GM19025 (cell line): ENCODE measurements around the gene MCHR2.
"Not testable (repeated sequence)": the region's sequence is repeated elsewhere in the genome, so short reads cannot be mapped to it uniquely, and the experiment has no call there.

ENCODE experiments used
- ATAC-seq: cut with Tn5 transposase; IDR thresholded peaks from one replicate; pipeline ENCODE4 v1.9.1; 2021; ENCODE audit warnings: mild to moderate bottlenecking, low read depth, moderate library complexity; ENCODE audit not compliant: unreplicated experiment

The MCHR2 gene

GRCh38 chr6:99993533-99994251 is at the start of gene MCHR2:
MCHR2 (minus strand) TSS chr6:99994223; CDS start chr6:99956147, 38,076 bp downstream.
- no peak for ATAC-seq

DNA sequence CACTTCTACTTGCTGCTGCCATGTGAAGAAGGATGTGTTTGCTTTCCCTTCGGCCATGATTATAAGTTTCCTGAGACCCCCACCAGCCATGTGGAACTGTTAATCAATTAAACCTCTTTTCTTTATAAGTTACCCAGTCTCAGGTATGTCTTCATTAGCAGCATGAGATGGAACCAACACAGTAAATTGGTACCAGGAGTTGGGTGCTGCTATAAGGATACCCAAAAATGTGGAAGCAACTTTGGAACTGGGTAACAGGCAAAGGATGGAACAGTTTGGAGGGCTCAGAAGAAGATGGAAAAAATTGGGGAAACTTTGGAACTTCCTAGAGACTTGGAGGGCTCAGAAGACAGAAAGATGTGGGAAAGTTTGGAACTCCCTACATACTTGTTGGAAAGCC is 44.5 kb upstream of the MCHR2 start:
- ATAC-seq = not testable (repeated sequence)

GRCh38 chr6:100035873-100036653 is 42.0 kb upstream of the MCHR2 start:
- ATAC-seq = no peak

- no peak for ATAC-seq
Observed at GRCh38 chr6:100023798-100024197, 29.8 kb upstream of the MCHR2 start.

DNA sequence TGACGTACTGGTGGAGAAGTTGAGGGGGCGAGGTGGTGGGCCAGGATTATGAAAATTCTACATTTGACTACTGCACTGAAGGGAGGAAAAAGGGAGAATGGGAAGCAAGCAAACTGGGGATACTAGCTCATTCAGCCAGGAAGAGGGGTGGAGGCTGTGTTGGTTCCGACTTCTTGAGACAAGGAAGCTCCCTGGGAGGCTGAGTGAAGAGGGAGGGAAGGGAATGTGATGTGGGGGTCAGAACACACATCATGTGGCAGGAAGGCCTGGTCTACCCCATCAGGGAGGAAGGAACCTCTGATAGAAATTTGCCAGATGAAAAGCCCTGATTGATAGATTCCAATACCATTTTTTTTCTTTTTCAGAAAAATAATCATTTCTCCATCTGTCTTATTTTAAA is 28.8 kb upstream of the MCHR2 start:
- ATAC-seq = no peak

DNA sequence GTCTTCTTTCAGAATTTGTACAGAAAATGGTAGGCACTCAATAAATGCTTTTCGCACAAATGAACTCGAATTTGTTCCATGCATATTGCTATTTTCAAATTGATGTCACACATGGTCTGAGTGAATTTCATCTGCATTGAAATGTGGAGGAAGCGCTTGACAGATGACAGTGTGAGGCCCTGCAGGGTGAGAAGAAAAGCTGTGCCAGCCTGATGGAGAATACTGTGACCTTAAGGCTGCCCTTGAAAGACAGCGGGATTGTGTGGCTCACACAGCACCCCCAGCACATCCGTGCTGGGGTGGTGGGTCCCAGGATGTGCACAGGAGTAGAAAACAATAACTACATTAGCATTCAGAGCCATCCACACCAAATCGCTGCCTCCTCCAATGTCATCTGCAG is 14.8 kb upstream of the MCHR2 start:
- no peak for ATAC-seq

DNA sequence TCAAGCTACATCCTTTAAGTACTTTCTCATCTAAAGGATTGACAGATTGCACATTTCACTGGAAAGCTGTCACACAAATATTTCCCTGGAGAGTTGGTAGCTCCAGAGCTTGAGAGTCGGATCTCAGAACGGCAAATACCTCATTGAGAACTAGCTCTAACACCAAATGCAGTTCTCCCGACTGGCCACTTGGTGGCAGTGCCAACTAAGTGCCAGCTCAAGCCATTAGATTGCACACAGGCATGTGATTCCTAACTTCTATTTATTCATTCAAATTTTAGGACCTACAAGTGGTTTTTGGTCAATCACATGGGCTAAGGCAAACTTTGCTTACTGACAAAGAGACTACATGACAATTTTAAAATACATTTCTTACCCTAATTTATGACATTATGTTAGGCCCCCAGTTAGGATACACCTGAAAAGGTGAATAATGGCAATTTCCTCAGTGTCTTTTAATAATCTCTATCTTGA is 7.9 kb upstream of the MCHR2 start:
- ATAC-seq = peak; percentile 85

DNA sequence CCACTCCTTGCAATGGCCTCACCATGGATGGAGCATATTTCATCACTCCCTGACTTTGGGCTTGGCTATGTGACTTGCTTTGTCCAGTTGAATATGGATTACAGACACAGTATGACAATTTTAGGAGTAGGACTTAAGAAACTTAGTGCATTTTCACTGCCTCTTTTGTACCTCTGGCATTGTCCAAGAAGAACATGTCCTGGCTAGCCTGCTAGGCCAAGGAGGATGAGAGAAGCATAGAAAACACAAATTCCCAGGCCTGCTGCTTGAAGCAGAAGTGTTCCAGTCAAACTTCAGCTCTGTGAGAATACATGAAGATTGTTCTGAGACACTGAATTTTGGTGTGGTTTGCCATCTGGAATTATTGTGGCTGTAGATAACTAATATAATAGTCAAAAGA is 3.1 kb upstream of the MCHR2 start:
- ATAC-seq = no peak

GRCh38 chr6:99995916-99996315 is 1.9 kb upstream of the MCHR2 start:
- no peak for ATAC-seq

DNA sequence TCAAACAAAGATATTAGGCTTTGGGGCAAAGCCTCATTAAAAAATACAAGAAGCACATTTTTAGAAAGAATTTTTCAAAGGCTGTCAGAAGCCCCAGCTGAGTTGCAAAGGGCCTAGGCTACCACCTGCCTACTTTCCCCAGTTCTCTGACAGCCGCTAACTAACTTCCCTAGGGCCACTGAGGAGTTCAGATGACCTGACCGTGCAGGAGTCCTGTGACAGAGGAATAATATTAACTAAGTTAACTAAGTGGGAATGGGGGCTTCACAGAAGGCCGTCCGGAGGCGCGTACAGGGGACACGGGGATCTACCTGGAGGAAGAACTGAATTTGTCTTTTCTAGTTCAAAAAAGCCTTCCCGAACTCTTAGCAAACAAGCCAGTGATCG is 884 bp downstream of the MCHR2 start:
- ATAC-seq = no peak

GRCh38 chr6:99991955-99992354 is 2.1 kb downstream of the MCHR2 start:
- no peak for ATAC-seq

DNA sequence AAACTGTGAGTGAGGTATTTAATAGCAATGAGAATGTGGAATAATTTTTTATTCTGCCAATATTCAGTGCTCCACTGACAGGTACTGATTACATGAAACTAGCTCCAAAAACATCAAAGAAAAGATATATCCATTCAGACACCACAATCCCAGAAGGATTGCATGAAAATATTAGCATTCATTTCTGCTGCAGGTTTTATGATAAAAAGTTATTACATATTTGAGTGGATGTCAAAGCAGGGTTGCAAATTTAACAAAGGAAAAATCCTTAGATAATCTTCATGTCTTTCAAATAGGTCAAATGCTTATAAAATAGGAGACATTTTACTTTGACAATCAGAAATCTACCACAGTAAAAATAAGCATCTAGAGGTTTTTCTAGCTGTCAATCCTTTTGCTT is 13.3 kb downstream of the MCHR2 start:
- ATAC-seq = no peak

DNA sequence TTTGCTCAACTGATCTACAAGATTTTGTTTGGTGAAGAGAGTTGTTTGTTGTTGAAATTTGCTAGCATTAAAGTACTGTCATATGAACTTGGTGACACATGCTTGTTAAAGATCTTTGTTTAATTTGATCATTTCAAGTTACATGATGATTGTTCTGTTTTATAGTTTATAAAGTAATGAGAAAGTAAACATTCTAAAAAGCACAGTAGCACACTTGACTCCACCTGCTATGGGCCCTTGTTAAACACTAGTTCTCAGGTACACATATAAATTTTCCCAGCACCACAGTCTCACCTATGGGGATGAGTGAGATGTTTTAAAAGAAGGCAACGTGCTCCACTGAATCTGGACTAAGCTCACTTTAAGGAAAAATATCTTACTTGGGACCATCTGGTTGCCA is 14.1 kb downstream of the MCHR2 start:
- ATAC-seq = no peak

DNA sequence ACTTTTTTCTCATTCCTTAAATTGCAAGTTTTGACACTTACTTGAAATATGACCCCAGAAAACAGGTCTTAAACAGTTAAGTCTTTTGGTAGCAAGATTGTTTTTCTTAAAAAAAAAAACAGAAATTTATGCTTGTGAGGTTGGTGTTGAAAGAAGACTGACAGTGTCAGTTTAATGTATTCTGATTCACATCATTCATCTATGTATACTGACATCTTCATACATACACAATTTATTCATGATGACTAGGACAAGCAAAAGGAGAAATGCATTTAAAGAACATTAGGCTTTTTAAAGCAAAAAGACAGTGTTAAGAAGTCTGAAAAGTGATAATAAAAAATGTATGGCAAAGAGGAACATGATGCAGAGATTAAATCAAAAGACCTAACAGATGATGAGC is 27.0 kb downstream of the MCHR2 start:
- no peak for ATAC-seq

DNA sequence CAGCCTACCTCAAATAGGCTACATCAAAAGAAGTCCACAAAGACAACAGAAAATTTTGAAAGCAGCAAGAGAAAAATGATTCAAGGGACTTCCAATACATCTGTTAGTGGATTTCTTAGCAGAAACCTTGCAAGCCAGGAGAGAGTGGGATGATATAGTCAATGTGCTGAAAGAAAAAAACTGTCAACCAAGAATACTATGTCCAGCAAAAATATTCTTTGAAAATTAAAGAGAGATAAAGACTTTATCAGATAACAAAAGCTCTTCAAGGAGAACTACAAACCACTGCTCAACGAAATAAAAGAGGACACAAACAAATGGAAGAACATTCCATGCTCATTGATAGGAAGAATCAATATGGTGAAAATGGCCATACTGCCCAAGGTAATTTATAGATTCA is 34.0 kb downstream of the MCHR2 start:
- no peak for ATAC-seq

GRCh38 chr6:99951016-99951805 is 42.8 kb downstream of the MCHR2 start:
- ATAC-seq = no peak

DNA sequence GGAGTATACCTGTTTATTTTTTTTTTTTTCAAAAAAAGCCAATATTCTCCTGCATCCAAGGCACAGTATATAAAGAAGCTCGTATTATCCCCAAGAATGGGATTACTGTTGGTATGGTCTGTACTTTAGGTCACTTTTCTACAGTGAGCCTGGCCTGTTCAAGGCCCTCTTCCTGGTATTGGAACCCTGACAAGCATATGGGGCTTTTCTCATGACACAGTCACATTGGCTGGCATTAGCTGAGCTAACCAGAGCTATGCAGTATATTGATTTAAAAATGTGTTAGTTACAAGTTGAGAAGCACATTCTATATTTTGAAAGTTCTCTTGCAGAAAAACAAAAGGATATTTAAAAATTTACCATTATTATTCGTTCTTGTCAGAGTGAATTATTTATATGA is 48.0 kb downstream of the MCHR2 start:
- no peak for ATAC-seq

DNA sequence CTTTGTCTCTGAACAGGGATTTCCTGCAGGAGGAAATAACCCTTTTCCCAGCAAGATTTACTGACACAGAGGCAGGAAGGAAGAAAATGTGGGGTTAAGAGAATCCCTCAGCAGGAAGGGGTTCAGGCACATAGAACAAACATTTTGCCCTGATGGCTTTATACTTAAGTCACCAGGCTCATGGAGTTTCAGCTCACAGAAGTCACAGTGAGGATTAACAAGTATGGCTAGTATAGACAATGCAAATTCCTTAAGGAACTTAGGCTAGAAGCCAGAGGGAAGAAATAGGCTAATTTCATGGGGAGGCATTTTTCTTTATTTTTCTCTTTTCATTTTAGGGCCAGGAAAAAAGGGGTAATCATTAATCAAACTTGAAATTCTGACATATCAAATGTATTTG is 50.2 kb downstream of the MCHR2 start:
- no peak for ATAC-seq

- ATAC-seq = no peak
Observed at GRCh38 chr6:99940582-99940981, 53.4 kb downstream of the MCHR2 start.

DNA sequence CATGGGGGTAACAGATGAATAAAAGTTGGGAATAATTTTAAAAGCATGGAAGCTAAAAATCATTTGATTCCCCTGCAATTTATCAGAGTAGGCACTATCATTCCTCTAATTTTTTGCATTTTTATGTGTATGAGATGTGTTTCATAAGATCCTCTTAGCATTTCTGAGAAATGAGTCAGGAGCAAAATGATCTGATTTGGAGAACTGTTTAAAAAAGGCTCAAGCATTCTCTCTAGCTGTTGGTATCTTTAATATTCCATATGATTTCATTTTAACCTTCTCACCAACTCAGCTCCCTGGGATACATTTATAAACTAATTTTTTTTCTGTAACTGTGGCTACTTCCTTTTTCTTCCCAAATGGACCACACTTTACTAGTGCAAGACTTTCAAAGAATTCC is 60.9 kb downstream of the MCHR2 start:
- no peak for ATAC-seq

GRCh38 chr6:99912657-99913056 is 81.4 kb downstream of the MCHR2 start:
- no peak for ATAC-seq
